ENCODE results near the gene TRAF3. TPM values are rescaled to one million over a fixed set of nuclear protein-coding genes. Genes with fewer than 3 reads are reported as not detected.
"Not testable (repeated sequence)": the region's sequence is repeated elsewhere in the genome, so short reads cannot be mapped to it uniquely, and the experiment has no call there.

Gene TRAF3
- polyA plus RNA-seq, 5 donors: 10.5 to 13.1 (median 10.9) TPM

GRCh38 chr14:102920998-102921304 lies 143.7 kb downstream of the TRAF3 start:
- no peak for DNase-seq

- DNase-seq: no peak
These were observed 145.4 kb downstream of the TRAF3 start, which contains the start of gene AMN for GRCh38 chr14:102922490-102923200. Gene AMN, plus strand, starts transcription at chr14:102922663. Its CDS starts 26 bp downstream, at chr14:102922689.

- DNase-seq: no peak
These were observed 146.1 kb downstream of the TRAF3 start for GRCh38 chr14:102923201-102923924.

GRCh38 chr14:102923925-102924486 lies 146.8 kb downstream of the TRAF3 start:
- DNase-seq: no peak

GRCh38 chr14:102924632-102925588 lies 147.7 kb downstream of the TRAF3 start:
- DNase-seq: no peak

- no peak for DNase-seq
These were observed 148.4 kb downstream of the TRAF3 start for GRCh38 chr14:102925646-102926045.

- no peak for DNase-seq
These were observed 148.9 kb downstream of the TRAF3 start for GRCh38 chr14:102926104-102926503.

GRCh38 chr14:102926840-102927239 lies 149.6 kb downstream of the TRAF3 start:
- DNase-seq: not testable (repeated sequence)

GRCh38 chr14:102927346-102927877 lies 150.2 kb downstream of the TRAF3 start:
- DNase-seq: no peak

GRCh38 chr14:102927878-102928411 lies 150.7 kb downstream of the TRAF3 start:
- DNase-seq: peak in 1 of 2 donors; percentile 37

GRCh38 chr14:102928412-102929240 lies 151.4 kb downstream of the TRAF3 start:
- DNase-seq: peak; percentile 69 to 74

- DNase-seq: no peak
These were observed 152.2 kb downstream of the TRAF3 start for GRCh38 chr14:102929241-102930137.

- no peak for DNase-seq
These were observed 153.0 kb downstream of the TRAF3 start for GRCh38 chr14:102930138-102930752.

GRCh38 chr14:102930753-102931579 lies 153.7 kb downstream of the TRAF3 start:
- no peak for DNase-seq

- DNase-seq: no peak
These were observed 154.5 kb downstream of the TRAF3 start for GRCh38 chr14:102931580-102932285.

- no peak for DNase-seq
These were observed 155.4 kb downstream of the TRAF3 start for GRCh38 chr14:102932484-102933248.
